Brain pericyte (primary cell): Measurements from ENCODE around the gene PAM16.
"Not testable (repeated sequence)": the region's sequence is repeated elsewhere in the genome, so short reads cannot be mapped to it uniquely, and the experiment has no call there.

Experiments
- DNase-seq: peaks from one replicate; pipeline ENCODE4 v3.0.0-alpha.2; 2012; ENCODE audit warnings: low read depth, low spot score

Gene PAM16

GRCh38 chr16:4334724-4335495 lies 16.2 kb downstream of the PAM16 start:
- DNase-seq = no peak

GRCh38 chr16:4333714-4334113 lies 17.4 kb downstream of the PAM16 start:
- not testable (repeated sequence) for DNase-seq

GRCh38 chr16:4333308-4333638 lies 17.8 kb downstream of the PAM16 start:
- DNase-seq = no peak

GRCh38 chr16:4332623-4333307 lies 18.4 kb downstream of the PAM16 start:
- DNase-seq = no peak

GRCh38 chr16:4332083-4332482 lies 19.0 kb downstream of the PAM16 start:
- no peak for DNase-seq

- DNase-seq = no peak
Observed at GRCh38 chr16:4330277-4330874, 20.7 kb downstream of the PAM16 start.

- no peak for DNase-seq
Observed at GRCh38 chr16:4328782-4329775, 22.0 kb downstream of the PAM16 start.

- DNase-seq = no peak
Observed at GRCh38 chr16:4328046-4328781, 22.9 kb downstream of the PAM16 start.

GRCh38 chr16:4327386-4328045 lies 23.6 kb downstream of the PAM16 start:
- DNase-seq = no peak

GRCh38 chr16:4325253-4325758 lies 25.8 kb downstream of the PAM16 start:
- DNase-seq = no peak

- no peak for DNase-seq
Observed at GRCh38 chr16:4324492-4325252, 26.4 kb downstream of the PAM16 start.

GRCh38 chr16:4323845-4324488 lies 27.2 kb downstream of the PAM16 start:
- DNase-seq = no peak

GRCh38 chr16:4323071-4323844 lies 27.9 kb downstream of the PAM16 start:
- DNase-seq = no peak

GRCh38 chr16:4322121-4323052 lies 28.7 kb downstream of the PAM16 start:
- DNase-seq = no peak

GRCh38 chr16:4321286-4322120 lies 29.6 kb downstream of the PAM16 start:
- no peak for DNase-seq

- DNase-seq = no peak
Observed at GRCh38 chr16:4320571-4321137, 30.5 kb downstream of the PAM16 start.
